Activated CD8-positive, alpha-beta memory T cell treated with anti-CD3 and anti-CD28 coated beads, Interleukin-2, amount 50 U/mL, for 1 hour (primary cell): ENCODE results near the gene WDR86.

ENCODE experiments used
- DNase-seq: peaks from one replicate; pipeline ENCODE4 v3.0.0-alpha.2; 2020; ENCODE audit errors: extremely low read depth

Gene WDR86

GRCh38 chr7:151391358-151391730 is 18.5 kb downstream of the WDR86 start:
- DNase-seq, result no peak

- no peak for DNase-seq
These were observed 19.1 kb downstream of the WDR86 start for GRCh38 chr7:151390598-151391357.

GRCh38 chr7:151389768-151390597 is 19.9 kb downstream of the WDR86 start:
- no peak for DNase-seq

GRCh38 chr7:151389096-151389767 is 20.6 kb downstream of the WDR86 start:
- DNase-seq, result no peak

GRCh38 chr7:151388430-151388829 is 21.4 kb downstream of the WDR86 start:
- no peak for DNase-seq

- DNase-seq, result no peak
These were observed 21.9 kb downstream of the WDR86 start for GRCh38 chr7:151388007-151388297.

- DNase-seq, result no peak
These were observed 22.5 kb downstream of the WDR86 start for GRCh38 chr7:151387161-151388006.

- no peak for DNase-seq
These were observed 23.3 kb downstream of the WDR86 start for GRCh38 chr7:151386301-151387160.

GRCh38 chr7:151385626-151386300 is 24.1 kb downstream of the WDR86 start:
- DNase-seq, result no peak

- DNase-seq, result no peak
These were observed 24.8 kb downstream of the WDR86 start for GRCh38 chr7:151384776-151385625.

GRCh38 chr7:151384352-151384697 is 25.5 kb downstream of the WDR86 start:
- no peak for DNase-seq

- no peak for DNase-seq
These were observed 26.0 kb downstream of the WDR86 start for GRCh38 chr7:151383638-151384351.

- no peak for DNase-seq
These were observed 27.6 kb downstream of the WDR86 start for GRCh38 chr7:151382079-151382885.

GRCh38 chr7:151381348-151382078 is 28.3 kb downstream of the WDR86 start:
- DNase-seq, result peak; percentile 36

- no peak for DNase-seq
These were observed 28.8 kb downstream of the WDR86 start for GRCh38 chr7:151381098-151381347.

GRCh38 chr7:151380199-151381097 is 29.4 kb downstream of the WDR86 start:
- DNase-seq, result no peak
